ENCODE results near the gene LDLRAD3.

LDLRAD3 gene

GRCh38 chr11:36195496-36196354, 251.9 kb downstream of the LDLRAD3 start:
- no peak for DNase-seq (ENCODE audit: extremely low read depth in 1 of 2, low read depth in 1 of 2)

- DNase-seq (ENCODE audit: extremely low read depth in 1 of 2, low read depth in 1 of 2), result no peak
Measured at GRCh38 chr11:36196411-36196998, 252.6 kb downstream of the LDLRAD3 start.

GRCh38 chr11:36201411-36201810, 257.5 kb downstream of the LDLRAD3 start:
- no peak for DNase-seq (ENCODE audit: extremely low read depth in 1 of 2, low read depth in 1 of 2)

GRCh38 chr11:36205536-36205935, 261.7 kb downstream of the LDLRAD3 start:
- no peak for DNase-seq (ENCODE audit: extremely low read depth in 1 of 2, low read depth in 1 of 2)

GRCh38 chr11:36210529-36210928, 266.7 kb downstream of the LDLRAD3 start:
- no peak for DNase-seq (ENCODE audit: extremely low read depth in 1 of 2, low read depth in 1 of 2)

- no peak for DNase-seq (ENCODE audit: extremely low read depth in 1 of 2, low read depth in 1 of 2)
Measured at GRCh38 chr11:36211761-36212430, 268.0 kb downstream of the LDLRAD3 start.

GRCh38 chr11:36212564-36213392, 268.9 kb downstream of the LDLRAD3 start:
- DNase-seq (ENCODE audit: extremely low read depth in 1 of 2, low read depth in 1 of 2), result no peak

- DNase-seq (ENCODE audit: extremely low read depth in 1 of 2, low read depth in 1 of 2), result no peak
Measured at GRCh38 chr11:36213393-36213840, 269.6 kb downstream of the LDLRAD3 start.

GRCh38 chr11:36214480-36214879, 270.6 kb downstream of the LDLRAD3 start:
- no peak for DNase-seq (ENCODE audit: extremely low read depth in 1 of 2, low read depth in 1 of 2)

GRCh38 chr11:36214976-36215692, 271.3 kb downstream of the LDLRAD3 start:
- no peak for DNase-seq (ENCODE audit: extremely low read depth in 1 of 2, low read depth in 1 of 2)

GRCh38 chr11:36215693-36216060, 271.8 kb downstream of the LDLRAD3 start:
- no peak for DNase-seq (ENCODE audit: extremely low read depth in 1 of 2, low read depth in 1 of 2)

GRCh38 chr11:36216061-36216615, 272.3 kb downstream of the LDLRAD3 start:
- no peak for DNase-seq (ENCODE audit: extremely low read depth in 1 of 2, low read depth in 1 of 2)

- no peak for DNase-seq (ENCODE audit: extremely low read depth in 1 of 2, low read depth in 1 of 2)
Measured at GRCh38 chr11:36218283-36218921, 274.5 kb downstream of the LDLRAD3 start.

- no peak for DNase-seq (ENCODE audit: extremely low read depth in 1 of 2, low read depth in 1 of 2)
Measured at GRCh38 chr11:36219996-36220395, 276.1 kb downstream of the LDLRAD3 start.

GRCh38 chr11:36222831-36223635, 279.2 kb downstream of the LDLRAD3 start:
- DNase-seq (ENCODE audit: extremely low read depth in 1 of 2, low read depth in 1 of 2), result no peak

- no peak for DNase-seq (ENCODE audit: extremely low read depth in 1 of 2, low read depth in 1 of 2)
Measured at GRCh38 chr11:36224209-36224882, 280.5 kb downstream of the LDLRAD3 start.

GRCh38 chr11:36227044-36227443, 283.2 kb downstream of the LDLRAD3 start:
- DNase-seq (ENCODE audit: extremely low read depth in 1 of 2, low read depth in 1 of 2), result no peak

- DNase-seq (ENCODE audit: extremely low read depth in 1 of 2, low read depth in 1 of 2), result no peak
Measured at GRCh38 chr11:36228689-36229088, 284.8 kb downstream of the LDLRAD3 start.
